Lower leg skin (tissue), 3 donors: Measurements from ENCODE around the gene NRG3.

Experiments used
- CTCF ChIP-seq, 3 donors: fragments of 450-650 bp; IDR thresholded peaks; one replicate each; pipeline ENCODE4 v1.5.1; 2016; ENCODE audit warnings: antibody characterized with exemption in 3 of 3, mild to moderate bottlenecking in 3 of 3, moderate library complexity in 2 of 3
- POLR2A ChIP-seq, 2 donors: fragments of 450-650 bp; IDR thresholded peaks; one replicate each; pipeline ENCODE4 v1.6.1; 2016 to 2017; ENCODE audit warnings: antibody characterized with exemption in 2 of 2, mild to moderate bottlenecking in 1 of 2, moderate library complexity in 1 of 2

- TF ChIP-seq CTCF (IDR thresholded peaks at IDR 0.05) = no peak
- TF ChIP-seq POLR2A (IDR thresholded peaks at IDR 0.05) = no peak
These were observed 508.4 kb downstream of the NRG3 start for GRCh38 chr10:82383350-82383749.
